Activated CD4-positive, CD25-positive, alpha-beta regulatory T cell (primary cell): ENCODE measurements around the gene EXD3.
"Not testable (repeated sequence)": the region's sequence is repeated elsewhere in the genome, so short reads cannot be mapped to it uniquely, and the experiment has no call there.

ENCODE experiments used
- DNase-seq, 4 experiments: peaks; one replicate each; lab custom pipeline; 2025; lab: John Stamatoyannopoulos, UW

Gene EXD3

GRCh38 chr9:137272241-137273094 is 150.5 kb downstream of the EXD3 start:
- no peak for DNase-seq

- no peak for DNase-seq
Observed at GRCh38 chr9:137271696-137272076, 151.3 kb downstream of the EXD3 start.

- no peak for DNase-seq
Observed at GRCh38 chr9:137270929-137271695, 151.8 kb downstream of the EXD3 start.

- DNase-seq, result no peak
Observed at GRCh38 chr9:137269231-137269772, 153.7 kb downstream of the EXD3 start.

- no peak for DNase-seq
Observed at GRCh38 chr9:137268538-137269201, 154.3 kb downstream of the EXD3 start.

GRCh38 chr9:137267933-137268355 is 155.0 kb downstream of the EXD3 start:
- DNase-seq, result no peak

- no peak for DNase-seq
Observed at GRCh38 chr9:137266585-137267453, 156.1 kb downstream of the EXD3 start.

- no peak for DNase-seq
Observed at GRCh38 chr9:137266162-137266527, 156.8 kb downstream of the EXD3 start.

- no peak for DNase-seq
Observed at GRCh38 chr9:137265496-137266161, 157.3 kb downstream of the EXD3 start.

- DNase-seq, result no peak
Observed at GRCh38 chr9:137264067-137264466, 158.9 kb downstream of the EXD3 start.

- DNase-seq, result no peak
Observed at GRCh38 chr9:137263506-137263905, 159.5 kb downstream of the EXD3 start.

- no peak for DNase-seq
Observed at GRCh38 chr9:137262909-137263285, 160.1 kb downstream of the EXD3 start.

GRCh38 chr9:137262173-137262908 is 160.6 kb downstream of the EXD3 start:
- DNase-seq, result not testable (repeated sequence)
